Measurements from ENCODE around the gene OR51B4. TPM values are rescaled to one million over a fixed set of nuclear protein-coding genes. Genes with fewer than 3 reads are reported as not detected.

The OR51B4 gene
- total and polyA plus RNA-seq, 9 of the 15 experiments (the other 6 are each of a cell fraction or from before 2014, with no cell fraction given) = 17.1 to 64.6 (median 39.9) TPM

- TF ChIP-seq ZNF436 (CRISPR knock-in tag; IDR thresholded peaks at IDR 0.05) = no peak
- no peak for TF ChIP-seq TCFL5 (CRISPR knock-in tag; conservative IDR thresholded peaks at IDR 0.05)
- 0 out of 2 replicates have a peak, but pooled peaks have one; percentile 17 for TF ChIP-seq SMAD4 (CRISPR knock-in tag; conservative IDR thresholded peaks at IDR 0.05)
- no peak for TF ChIP-seq SMARCA5 (IDR thresholded peaks at IDR 0.05)
- no peak for TF ChIP-seq HNRNPUL1 (IDR thresholded peaks at IDR 0.05; ENCODE audit: low read length)
- no peak for TF ChIP-seq ZFP30 (CRISPR knock-in tag; IDR thresholded peaks at IDR 0.05; ENCODE audit: borderline replicate concordance)
- no peak for TF ChIP-seq HMG20B (CRISPR knock-in tag; IDR thresholded peaks at IDR 0.05)
- TF ChIP-seq GABPB1 (CRISPR knock-in tag; IDR thresholded peaks at IDR 0.05) = no peak
- 0 out of 2 replicates have a peak, but pooled peaks have one; percentile 7 for TF ChIP-seq ADNP (tag; IDR thresholded peaks at IDR 0.05)
- TF ChIP-seq NCOR1 (IDR thresholded peaks at IDR 0.05) = no peak
- no peak for TF ChIP-seq FOXA1 (IDR thresholded peaks at IDR 0.05; ENCODE audit: borderline replicate concordance)
- no peak for TF ChIP-seq POLR2AphosphoS2 (IDR thresholded peaks at IDR 0.05; ENCODE audit: low read length)
- TF ChIP-seq EHMT2 (IDR thresholded peaks at IDR 0.05) = no peak
- no peak for TF ChIP-seq KDM2B (CRISPR knock-in tag; IDR thresholded peaks at IDR 0.05)
- peak; percentile 76 for TF ChIP-seq ZNF24 (IDR thresholded peaks at IDR 0.05)
- no peak for TF ChIP-seq KDM5B (IDR thresholded peaks at IDR 0.05; ENCODE audit: insufficient replicate concordance, low read depth, low read length)
- TF ChIP-seq ZNF561 (CRISPR knock-in tag; conservative IDR thresholded peaks at IDR 0.05) = no peak
- TF ChIP-seq CBFA2T3 (IDR thresholded peaks at IDR 0.05) = no peak
- peak; percentile 9; the same call in 1 of the 2 replicates for TF ChIP-seq CXXC5 (CRISPR knock-in tag; IDR thresholded peaks at IDR 0.05)
- TF ChIP-seq ZNF507 (tag; conservative IDR thresholded peaks at IDR 0.05) = no peak
- TF ChIP-seq ZNF830 (CRISPR knock-in tag; IDR thresholded peaks at IDR 0.05) = no peak
- no peak for TF ChIP-seq ZBTB40 (IDR thresholded peaks at IDR 0.05)
- no peak for TF ChIP-seq ZBTB40 (CRISPR knock-in tag; IDR thresholded peaks at IDR 0.05)
- TF ChIP-seq XRCC5 (IDR thresholded peaks at IDR 0.05; ENCODE audit: low read depth, low read length) = no peak
Observed at GRCh38 chr11:5279471-5280090, 22.2 kb downstream of the OR51B4 start (continued).
